ENCODE measurements around the gene HIF3A. TPM values are rescaled to one million over a fixed set of nuclear protein-coding genes. Genes with fewer than 3 reads are reported as not detected.
"Not testable (repeated sequence)": the region's sequence is repeated elsewhere in the genome, so short reads cannot be mapped to it uniquely, and the experiment has no call there.

HIF3A gene
- not detected in 2 replicates for total RNA-seq
- not detected for polyA plus RNA-seq (2012)

- no peak for DNase-seq (ENCODE audit: low read depth)
Observed at GRCh38 chr19:46296722-46297461, at the start of gene HIF3A. TSS of gene HIF3A (plus strand) at chr19:46297042. CDS start at chr19:46297077, 35 bp downstream.

GRCh38 chr19:46250076-46250735, 46.6 kb upstream of the HIF3A start:
- DNase-seq (ENCODE audit: low read depth) = no peak

GRCh38 chr19:46251416-46251815, 45.4 kb upstream of the HIF3A start:
- no peak for DNase-seq (ENCODE audit: low read depth)

- DNase-seq (ENCODE audit: low read depth) = peak; percentile 55
Observed at GRCh38 chr19:46254776-46255175, 42.1 kb upstream of the HIF3A start.

- DNase-seq (ENCODE audit: low read depth) = no peak
Observed at GRCh38 chr19:46256855-46257254, 40.0 kb upstream of the HIF3A start.

GRCh38 chr19:46261501-46261900, 35.3 kb upstream of the HIF3A start:
- not testable (repeated sequence) for DNase-seq (ENCODE audit: low read depth)

GRCh38 chr19:46262684-46263296, 34.1 kb upstream of the HIF3A start:
- peak; percentile 72 for DNase-seq (ENCODE audit: low read depth)

GRCh38 chr19:46264801-46265200, 32.0 kb upstream of the HIF3A start:
- DNase-seq (ENCODE audit: low read depth) = not testable (repeated sequence)

GRCh38 chr19:46265217-46265828, 31.5 kb upstream of the HIF3A start:
- peak; percentile 85 for DNase-seq (ENCODE audit: low read depth)

- DNase-seq (ENCODE audit: low read depth) = no peak
Observed at GRCh38 chr19:46269101-46269500, 27.7 kb upstream of the HIF3A start.

- DNase-seq (ENCODE audit: low read depth) = no peak
Observed at GRCh38 chr19:46270521-46271256, 26.2 kb upstream of the HIF3A start.

GRCh38 chr19:46271481-46272197, 25.2 kb upstream of the HIF3A start:
- peak; percentile 37 for DNase-seq (ENCODE audit: low read depth)

GRCh38 chr19:46273931-46274330, 22.9 kb upstream of the HIF3A start:
- not testable (repeated sequence) for DNase-seq (ENCODE audit: low read depth)

- no peak for DNase-seq (ENCODE audit: low read depth)
Observed at GRCh38 chr19:46279177-46279576, 17.7 kb upstream of the HIF3A start.

- no peak for DNase-seq (ENCODE audit: low read depth)
Observed at GRCh38 chr19:46283771-46284170, 13.1 kb upstream of the HIF3A start.

GRCh38 chr19:46284635-46285034, 12.2 kb upstream of the HIF3A start:
- DNase-seq (ENCODE audit: low read depth) = no peak

GRCh38 chr19:46287585-46287984, 9.3 kb upstream of the HIF3A start:
- DNase-seq (ENCODE audit: low read depth) = no peak

GRCh38 chr19:46288896-46289588, 7.8 kb upstream of the HIF3A start:
- DNase-seq (ENCODE audit: low read depth) = peak; percentile 67

- no peak for DNase-seq (ENCODE audit: low read depth)
Observed at GRCh38 chr19:46289724-46290619, 6.9 kb upstream of the HIF3A start.
